T follicular helper cell (primary cell): ENCODE data around the gene ACTR6.
"Not testable (repeated sequence)": the region's sequence is repeated elsewhere in the genome, so short reads cannot be mapped to it uniquely, and the experiment has no call there.

Source experiments
- DNase-seq: peaks from one replicate; pipeline ENCODE4 v3.0.0-alpha.2; 2020; ENCODE audit warnings: low read depth
- total RNA-seq, 2 experiments: gene quantifications; one replicate each; lab custom pipeline; 2026; lab: John Stamatoyannopoulos, UW

Gene ACTR6
- 41.8 to 43.1 reads per million in 2 experiments for total RNA-seq

DNA sequence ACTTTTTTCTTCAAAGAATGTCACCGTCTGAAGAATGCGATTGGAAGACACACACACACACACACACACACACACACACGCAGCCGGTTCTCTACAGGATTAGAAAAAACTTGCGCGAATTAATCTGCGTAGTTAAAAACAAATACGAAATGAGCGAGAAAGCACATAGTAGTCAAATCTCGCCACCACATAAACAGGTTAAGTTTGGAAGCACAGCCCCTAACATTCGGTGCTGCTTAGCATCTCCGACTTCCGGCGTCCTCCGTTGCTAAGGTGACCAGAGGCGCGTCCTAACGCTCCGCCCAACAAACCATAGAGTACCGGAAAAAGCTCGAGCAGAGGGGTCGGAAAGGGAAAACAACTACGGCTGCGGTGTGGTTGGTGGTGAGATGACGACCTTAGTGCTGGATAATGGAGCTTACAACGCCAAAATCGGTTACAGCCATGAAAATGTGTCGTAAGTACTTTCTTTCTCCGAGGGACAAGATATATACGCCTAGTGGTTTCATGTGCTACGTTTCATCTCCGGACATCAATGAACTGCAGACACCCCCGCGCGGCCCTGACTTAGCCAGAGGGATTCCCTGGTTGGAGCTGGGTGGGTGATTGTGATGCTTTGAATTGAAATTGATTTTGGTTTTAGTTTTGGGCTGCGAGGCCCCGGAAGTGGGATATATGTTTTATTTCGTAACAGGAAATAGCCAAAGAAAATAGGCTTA lies at the start of gene ACTR6:
ACTR6 (plus strand) TSS at position 353 of the 719 bp plus-strand sequence; CDS start at position 390, 37 bp downstream.
- DNase-seq = peak; percentile 98

DNA sequence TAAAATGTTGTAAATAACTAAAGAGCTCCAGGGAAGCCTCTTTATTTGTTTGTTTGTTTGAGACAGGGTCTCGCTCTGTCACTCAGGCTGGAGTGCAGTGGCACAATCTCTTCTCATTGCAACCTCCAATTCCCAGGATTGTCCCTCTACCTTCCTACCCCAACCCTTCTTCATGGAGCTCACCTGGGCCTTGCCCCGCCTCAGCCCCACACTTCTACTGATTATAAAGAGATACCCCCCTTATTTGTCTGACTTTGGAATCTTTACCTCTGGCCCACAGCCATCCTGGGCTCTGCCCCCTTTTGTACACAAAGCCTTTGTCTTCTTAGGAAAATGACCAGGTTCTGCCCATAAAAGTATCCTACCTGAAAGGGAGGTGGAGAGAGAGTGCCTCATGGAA lies 48.8 kb upstream of the ACTR6 start:
- no peak for DNase-seq

DNA sequence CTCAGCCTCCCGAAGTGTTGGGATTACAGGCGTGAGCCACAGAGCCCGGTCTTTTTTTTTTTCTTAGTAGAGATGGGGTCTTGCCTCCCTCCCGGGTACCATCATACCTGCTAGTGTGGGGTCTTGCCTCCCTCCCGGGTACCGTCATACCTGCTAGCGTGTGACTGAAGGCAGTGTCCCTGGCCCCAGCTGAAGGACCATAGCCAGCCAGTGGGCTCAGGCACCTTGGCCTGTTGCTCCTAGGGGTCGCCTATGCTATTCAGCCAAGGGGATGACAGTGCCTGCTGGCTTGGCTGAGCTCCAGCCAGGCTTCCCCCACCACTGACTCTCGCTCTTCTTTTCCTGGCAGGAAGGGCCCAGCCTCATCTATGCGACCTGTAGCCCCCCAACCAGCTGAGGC lies 47.5 kb upstream of the ACTR6 start:
- DNase-seq = no peak

DNA sequence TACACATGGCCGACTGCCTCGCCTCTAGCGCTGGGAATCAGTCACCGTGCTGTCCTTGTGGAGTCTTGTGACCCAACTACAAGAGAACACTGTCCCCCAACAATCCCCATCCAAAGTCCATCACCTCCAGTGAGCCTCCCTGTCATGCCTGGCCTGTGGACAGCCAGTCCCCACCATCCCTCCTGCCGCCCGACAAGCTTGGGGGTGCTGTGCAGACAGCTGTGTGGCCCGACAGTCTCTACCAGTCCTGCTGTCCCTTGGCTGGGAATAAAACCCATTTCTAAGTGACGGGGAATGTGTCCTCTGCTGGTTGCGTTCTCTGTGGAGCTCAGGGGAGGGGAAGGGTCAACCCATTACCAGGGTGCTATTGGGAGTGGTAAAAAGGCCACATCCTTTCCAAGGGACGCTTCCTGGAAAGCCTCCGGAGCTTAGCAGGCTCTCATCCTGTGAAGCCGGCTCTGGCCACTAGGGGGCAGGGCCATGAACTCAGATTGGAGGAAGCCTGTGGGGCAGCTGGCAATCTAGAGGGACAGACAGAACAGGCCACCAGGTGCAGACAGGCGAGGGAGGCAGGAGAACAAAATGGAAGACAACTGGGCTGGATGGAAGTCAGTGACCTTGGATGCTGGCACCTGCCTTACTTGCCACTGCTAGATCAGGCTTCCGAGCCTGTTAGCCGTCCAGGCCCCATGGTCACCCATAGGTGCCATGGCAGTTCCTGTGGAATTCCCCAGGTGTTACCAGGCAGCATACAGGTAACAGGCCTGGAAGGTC lies 46.0 kb upstream of the ACTR6 start:
- DNase-seq = peak; percentile 49

DNA sequence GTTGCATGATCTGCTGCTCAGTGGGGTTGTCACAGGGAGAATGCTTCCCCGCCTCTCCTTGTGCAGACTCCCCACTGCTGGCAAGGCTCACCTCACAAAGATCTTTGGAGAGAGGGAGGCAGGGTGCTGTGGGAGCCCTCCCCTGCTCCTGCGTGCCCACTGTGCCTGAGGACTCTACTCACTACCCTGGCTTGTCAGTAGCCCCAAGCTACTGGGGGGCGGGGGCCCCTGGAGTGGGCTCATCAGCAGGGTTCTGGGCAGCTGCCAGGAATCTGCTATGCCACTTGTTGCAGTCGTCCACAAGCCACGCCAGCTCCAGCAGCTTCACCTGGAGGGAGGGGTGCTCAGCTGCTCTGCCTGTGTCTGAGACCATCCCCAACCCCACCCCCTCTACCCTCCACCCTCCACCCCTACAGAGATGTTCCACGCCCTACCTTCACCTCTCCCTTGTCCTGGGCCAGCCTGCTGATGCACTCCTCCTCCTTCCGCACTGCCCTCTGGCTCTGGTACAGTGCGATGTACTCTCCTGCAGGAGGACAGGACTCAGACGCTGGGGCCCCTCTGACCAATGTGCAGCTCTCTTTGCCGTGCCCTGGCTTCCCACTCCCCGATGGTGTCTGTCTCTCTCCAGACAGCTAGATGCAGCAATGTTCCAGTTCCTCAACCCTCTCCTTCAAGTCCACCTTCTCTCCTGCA lies 43.7 kb upstream of the ACTR6 start:
- DNase-seq = no peak

DNA sequence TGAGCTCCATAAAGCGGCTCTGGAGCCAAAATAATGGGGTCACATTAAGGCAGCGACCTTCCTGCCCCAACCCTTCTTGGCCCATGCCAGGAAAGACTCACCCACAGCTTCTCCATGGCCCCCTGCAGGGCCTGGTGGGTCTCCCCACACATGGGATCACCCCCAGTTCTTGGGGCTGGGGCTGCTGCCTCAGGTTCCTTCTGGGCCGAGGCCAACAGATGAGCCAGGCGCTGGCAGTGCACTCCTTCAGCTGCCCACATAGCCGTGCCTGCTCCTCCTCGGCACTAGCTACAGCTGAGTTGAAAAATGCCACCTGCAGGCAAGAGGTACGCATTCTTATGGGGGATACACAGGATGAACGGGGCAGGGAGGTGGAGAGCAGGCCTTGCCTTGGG lies 43.2 kb upstream of the ACTR6 start:
- no peak for DNase-seq

DNA sequence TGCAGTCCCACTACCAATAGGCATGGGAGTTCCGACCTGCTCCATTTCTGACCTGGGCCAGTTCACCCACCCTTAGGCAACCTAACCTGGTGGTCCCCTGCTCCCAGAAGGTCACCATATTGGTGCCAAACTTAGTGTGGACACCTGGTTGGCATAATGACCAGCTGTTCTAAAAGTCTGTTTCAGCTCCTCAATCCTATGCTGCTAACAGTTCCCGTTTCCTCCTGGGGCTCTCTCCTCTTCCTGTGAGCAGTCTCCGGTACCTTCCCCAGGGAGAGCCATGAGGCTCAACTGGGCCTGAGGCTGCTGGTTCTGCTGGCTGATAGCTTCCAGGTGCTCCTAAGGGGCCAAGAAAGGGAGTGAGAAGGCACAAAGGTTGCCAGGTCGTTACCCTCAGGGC lies 42.1 kb upstream of the ACTR6 start:
- no peak for DNase-seq

DNA sequence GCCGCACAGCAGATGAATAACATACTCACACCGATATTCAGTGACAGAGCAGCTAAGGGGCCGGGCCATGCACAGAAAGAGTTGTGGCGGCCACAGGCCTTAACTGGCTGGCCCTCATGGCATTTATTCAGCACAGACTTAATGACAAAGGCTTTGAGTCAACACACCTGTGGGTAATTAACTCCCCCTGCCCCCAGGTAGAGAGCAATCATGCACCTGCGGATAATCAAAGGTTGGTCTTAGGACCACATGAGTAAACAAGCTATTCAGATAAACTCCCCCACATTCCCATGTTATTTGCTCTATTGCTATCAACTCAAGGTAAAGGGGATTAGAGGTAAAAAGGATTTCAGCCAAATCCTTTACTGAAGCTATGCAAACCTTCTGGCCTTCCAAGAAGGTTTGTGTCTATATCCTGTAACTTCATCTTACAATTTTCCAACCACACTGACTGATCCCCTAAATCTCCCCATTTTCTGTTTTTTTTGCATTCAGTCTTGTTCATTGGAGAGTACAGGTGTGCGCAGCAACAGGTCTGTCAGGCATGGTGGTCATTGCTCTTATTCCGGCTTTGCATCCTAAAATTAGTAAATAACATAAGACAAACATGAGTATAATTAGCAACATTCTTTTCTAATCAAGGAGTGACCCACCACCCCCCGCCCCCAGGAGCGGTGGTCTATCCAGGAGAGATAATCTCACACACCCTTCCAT lies 41.1 kb upstream of the ACTR6 start:
- DNase-seq = no peak

DNA sequence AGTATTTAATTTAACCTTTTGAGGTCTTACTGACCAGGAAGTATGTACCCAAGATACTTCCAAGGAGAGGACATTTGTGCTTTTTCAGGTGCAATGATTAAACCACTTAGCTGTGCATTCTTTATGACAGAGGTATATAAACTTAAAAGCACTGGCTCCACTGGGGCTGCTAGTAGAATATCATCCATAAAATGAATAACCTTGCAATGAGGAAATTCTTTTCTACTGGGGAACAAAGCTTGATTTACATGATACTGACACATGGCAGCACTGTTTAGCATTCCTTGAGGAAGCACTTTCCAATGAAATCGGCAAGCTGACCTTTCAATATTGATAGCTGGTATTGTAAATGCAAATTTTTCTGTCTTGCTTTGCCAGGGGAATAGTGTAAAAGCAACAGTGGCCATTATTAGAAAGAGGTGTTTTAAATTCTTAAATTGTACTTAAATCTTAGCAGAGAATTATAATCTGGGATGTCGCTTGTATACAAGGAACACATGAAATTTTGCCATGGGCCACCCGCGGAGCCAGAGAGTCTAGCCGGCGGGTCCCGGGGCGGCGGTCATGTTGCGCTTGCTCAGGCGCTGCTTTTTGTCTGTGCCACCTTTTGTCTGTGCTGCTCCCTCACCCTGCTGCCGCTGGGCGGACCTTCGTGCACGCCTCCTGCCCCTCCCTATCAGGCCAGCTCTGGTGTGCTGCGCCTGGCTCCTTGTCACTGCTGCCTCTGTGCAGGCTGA lies 37.0 kb upstream of the ACTR6 start:
- peak; percentile 55 for DNase-seq

DNA sequence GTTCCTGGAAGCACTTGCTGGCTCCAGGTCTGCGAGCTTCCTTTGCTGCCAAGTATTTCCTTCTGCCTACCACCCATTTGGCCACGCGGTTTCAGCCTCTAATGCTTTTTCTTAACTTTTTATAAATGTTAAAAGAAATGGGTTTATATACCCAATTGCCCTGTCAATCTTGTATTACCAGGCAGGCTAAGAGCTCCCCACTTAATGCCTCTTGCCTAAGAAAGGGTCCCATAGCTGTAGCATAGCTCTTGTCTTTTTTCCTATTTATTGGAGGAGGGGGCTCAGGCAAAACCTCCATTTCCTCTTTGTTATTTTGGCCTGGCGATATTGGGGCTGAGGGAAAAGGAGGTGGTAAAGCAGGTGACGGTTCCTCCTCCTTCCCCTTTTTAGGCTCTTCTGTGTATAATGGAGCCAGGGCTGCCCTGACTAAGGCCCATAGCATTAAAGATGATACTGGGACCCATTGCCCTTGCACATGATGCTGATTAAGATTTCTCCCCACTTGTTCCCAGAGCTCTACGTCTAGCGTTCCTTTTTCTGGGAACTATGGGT lies 36.4 kb upstream of the ACTR6 start:
- no peak for DNase-seq

DNA sequence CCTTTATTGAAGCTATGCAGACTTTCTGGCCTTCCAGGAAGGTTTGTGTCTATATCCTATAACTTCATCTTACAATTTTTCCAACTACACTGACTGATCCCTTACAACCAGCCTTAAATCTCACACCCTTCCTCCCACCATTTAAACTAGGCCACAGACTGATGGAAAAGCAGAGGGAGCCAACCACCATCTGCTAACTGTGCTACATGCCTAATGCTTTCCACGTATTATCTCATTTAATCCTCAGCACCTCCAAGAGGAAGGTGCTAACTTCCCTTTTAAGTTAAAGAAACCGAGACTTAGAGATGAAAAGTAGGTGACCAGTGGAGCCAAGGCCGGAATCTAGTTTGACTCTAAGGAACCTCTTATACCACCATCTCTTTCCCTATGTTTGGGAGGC lies 35.3 kb upstream of the ACTR6 start:
- no peak for DNase-seq

DNA sequence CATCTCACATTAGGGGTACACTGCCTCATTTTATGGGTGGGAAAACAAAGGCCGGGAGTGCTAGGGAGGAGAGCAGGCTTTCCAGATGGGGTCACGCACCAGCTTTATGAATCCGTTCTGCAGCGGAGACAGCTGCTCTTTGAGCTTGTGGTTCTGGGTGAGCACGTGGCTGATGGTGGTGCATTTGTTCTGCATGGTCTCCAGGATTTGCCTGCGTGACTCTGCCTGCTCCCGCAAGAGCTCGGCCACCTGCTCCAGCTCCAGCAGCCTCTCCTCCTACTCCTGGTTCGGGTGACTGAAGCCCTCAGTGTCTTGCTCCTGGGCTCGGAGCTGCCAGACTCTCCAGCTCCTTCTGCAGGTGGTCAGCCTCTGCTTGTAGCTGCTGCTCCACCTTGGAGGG lies 34.4 kb upstream of the ACTR6 start:
- DNase-seq = no peak

DNA sequence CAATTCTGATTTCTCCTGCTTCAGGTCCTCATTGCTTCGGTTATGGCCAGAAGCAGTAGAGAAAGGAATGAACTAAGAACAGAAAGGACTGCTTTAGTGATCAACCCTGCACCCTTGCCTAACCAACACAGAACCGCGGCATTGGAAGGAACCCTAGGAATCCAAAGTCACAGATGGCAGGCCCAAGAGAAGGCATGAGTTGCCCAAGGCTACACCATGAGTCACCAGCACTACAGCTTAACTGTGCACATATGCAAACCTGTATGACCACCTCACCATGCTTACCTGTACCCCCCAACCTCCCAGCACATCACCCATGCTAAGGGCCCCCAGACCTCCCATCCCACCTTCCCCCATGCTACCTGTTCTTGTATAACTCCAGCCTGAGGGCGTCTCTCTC lies 32.1 kb upstream of the ACTR6 start:
- DNase-seq = no peak

DNA sequence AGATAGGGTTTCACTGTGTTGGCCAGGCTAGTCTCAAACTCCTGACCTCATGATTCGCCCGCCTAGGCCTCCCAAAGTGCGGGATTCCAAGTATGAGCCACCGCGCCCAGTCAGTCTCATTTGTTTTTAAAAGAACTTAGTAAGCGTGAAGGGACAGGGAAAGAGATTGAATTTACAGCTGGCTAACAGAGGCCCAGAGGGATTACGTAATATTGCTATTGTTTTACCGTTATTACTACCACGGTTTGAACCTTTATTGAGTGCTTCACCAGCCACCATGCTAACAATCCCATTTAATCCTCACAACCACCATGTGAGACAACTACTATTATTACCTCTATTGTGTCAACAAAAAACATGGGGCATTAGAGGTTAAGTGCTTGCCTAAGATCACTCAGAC lies 31.3 kb upstream of the ACTR6 start:
- no peak for DNase-seq

DNA sequence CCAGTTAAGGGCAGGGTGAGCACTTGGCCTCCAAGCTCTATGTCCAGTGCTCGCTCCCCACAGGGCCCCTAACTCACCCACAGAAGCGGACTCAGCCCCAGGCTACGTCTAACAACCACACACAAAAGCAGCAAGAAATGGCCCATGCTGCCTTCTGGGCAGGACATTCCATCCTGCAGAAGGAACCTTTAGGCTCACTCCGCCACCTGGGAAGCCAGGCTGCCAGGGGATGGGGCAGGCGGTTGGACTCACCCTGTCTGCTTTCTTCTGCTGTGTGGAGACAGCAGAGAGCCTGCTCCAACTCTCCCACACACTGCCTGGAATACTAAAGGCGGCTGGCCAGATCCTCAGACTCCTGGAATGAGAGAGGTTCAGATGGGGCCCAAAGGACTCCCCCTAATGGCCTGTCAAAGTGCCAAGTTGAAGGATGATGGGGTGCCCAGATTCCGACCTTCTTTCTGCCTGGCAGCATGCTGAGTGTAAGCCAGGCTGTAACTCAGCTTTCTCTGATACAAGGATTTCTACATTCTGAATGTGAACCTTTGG lies 30.2 kb upstream of the ACTR6 start:
- no peak for DNase-seq

DNA sequence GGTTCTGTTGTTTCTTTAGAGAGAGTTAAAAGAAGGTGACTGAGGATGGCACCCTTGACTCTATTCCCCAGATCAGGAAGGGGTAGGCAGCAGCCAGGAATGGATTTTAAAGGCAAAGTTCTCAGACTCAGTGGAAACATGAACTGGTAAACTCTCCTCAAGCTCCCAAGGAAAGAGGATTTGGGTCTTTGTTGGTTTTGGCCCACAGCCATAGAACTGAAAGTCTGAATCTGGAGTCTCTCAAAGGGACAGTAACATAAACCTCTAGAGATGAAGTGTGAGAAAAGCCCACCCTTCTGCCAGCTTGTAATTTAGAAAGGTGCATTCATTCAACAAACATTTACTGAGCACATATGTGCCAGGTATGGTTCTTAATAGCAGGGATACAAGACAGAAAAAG lies 29.4 kb upstream of the ACTR6 start:
- DNase-seq = no peak

DNA sequence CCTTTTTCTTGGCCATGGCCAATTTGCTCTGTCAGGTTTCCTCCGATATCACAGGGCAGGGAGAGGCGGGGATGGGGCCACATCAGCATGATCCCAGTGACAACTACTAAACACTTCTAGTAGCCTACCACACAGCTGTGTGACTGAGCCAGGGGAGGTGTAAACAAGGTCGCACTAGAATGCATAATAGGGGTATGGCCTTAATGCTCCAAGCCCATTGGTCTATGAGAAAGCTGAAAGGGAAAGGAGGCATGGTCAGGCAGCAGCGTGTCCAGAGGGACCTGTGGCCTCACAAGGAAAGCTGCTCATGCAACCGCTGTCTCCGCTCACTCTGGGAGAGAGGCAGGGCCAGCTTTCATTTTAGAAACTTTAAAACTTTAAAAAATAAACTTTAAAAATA lies 27.5 kb upstream of the ACTR6 start:
- DNase-seq = no peak

DNA sequence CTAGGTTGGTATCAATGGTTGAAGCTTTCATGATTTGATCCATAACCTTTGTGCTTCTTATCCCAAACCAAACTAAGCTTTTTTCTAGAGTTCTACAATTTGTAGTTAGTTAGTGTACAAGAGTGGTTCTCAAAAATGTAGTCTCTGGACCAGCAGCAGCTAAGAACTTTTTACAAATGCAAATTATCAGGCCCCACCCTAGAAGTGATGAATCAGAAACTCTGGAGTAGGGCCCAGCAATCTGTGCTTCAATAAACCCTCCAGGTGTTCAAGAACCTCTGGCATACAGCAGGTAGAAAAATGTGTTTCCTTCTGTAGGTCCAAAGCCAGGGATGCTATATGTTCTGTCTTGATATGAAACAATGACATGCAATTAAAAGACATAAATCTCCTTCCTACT lies 26.1 kb upstream of the ACTR6 start:
- no peak for DNase-seq

DNA sequence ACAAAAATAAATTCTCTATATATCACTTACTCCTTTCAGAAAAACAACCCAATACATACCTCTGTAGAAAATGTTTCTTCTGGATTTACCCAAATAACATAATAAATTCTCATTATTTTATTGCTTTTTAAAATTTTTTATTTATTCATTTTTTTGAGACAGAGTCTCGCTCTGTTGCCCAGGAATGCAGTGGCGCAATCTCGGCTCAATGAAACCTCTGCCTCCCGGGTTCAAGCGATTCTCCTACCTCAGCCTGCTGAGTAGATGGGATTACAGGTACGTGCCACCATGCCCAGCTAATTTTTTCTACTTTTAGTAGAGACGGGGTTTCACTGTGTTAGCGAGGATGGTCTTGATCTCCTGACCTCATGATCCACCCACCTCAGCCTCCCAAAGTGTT lies 24.1 kb upstream of the ACTR6 start:
- not testable (repeated sequence) for DNase-seq

DNA sequence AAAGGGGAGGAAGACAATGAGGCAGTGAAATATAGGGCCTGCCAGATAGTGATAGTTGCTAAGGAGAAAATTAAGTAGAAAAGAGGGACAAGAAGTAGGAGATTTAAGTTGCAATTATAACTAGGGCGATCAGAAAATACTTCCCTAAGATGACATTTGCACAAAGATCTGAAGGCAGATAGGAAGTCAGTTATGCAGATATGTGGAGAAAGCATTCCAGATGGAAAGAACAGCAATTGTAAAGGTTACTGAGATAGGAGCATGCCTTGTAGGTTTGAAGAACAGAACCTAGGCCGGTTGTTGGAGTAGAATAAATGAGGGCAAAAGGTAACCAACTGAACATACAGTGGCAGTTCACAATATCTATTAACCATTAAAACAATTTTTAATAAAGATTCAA lies 21.4 kb upstream of the ACTR6 start:
- no peak for DNase-seq

DNA sequence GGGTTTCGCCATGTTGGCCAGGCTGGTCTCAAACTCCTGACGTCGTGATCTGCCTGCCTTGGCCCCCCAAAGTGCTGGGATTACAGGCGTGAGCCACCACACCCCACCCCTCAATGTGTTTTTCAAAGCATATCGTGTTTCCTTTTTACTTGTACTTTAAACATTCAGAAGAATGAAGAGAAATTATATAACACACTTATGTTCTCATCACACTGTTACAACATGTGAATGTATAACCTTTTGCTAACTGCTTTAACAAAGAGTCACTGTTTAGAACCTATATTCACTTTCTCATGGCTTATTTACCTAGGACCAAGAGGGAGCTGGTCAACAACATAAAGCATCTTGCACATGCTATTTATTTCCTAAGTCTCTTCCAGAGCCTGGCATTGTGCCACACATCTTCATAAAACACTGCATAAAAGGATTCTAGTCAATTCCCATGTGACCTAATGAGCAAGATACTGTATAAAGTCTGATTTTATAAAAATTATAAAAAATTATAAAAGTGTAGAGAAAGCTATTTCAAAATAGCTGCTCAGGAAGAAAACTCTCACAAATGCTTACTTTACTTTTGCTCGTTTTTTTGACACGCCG lies 16.0 kb upstream of the ACTR6 start:
- no peak for DNase-seq
